Lower leg skin (tissue), 3 donors: ENCODE data around the gene GOLIM4.

Experiments used
- POLR2A ChIP-seq, 2 donors: fragments of 450-650 bp; IDR thresholded peaks; one replicate each; pipeline ENCODE4 v1.6.1; 2016 to 2017; ENCODE audit warnings: antibody characterized with exemption in 2 of 2, mild to moderate bottlenecking in 1 of 2, moderate library complexity in 1 of 2
- TF ChIP-seq, protein P1 (sequence below), 3 donors: fragments of 450-650 bp; IDR thresholded peaks; one replicate each; pipeline ENCODE4 v1.5.1; 2016; ENCODE audit warnings: antibody characterized with exemption in 3 of 3, mild to moderate bottlenecking in 3 of 3, moderate library complexity in 2 of 3

- TF ChIP-seq, protein P1, sequence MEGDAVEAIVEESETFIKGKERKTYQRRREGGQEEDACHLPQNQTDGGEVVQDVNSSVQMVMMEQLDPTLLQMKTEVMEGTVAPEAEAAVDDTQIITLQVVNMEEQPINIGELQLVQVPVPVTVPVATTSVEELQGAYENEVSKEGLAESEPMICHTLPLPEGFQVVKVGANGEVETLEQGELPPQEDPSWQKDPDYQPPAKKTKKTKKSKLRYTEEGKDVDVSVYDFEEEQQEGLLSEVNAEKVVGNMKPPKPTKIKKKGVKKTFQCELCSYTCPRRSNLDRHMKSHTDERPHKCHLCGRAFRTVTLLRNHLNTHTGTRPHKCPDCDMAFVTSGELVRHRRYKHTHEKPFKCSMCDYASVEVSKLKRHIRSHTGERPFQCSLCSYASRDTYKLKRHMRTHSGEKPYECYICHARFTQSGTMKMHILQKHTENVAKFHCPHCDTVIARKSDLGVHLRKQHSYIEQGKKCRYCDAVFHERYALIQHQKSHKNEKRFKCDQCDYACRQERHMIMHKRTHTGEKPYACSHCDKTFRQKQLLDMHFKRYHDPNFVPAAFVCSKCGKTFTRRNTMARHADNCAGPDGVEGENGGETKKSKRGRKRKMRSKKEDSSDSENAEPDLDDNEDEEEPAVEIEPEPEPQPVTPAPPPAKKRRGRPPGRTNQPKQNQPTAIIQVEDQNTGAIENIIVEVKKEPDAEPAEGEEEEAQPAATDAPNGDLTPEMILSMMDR (IDR thresholded peaks at IDR 0.05), result no peak
- TF ChIP-seq POLR2A (IDR thresholded peaks at IDR 0.05), result no peak
These were observed 61.4 kb downstream of the GOLIM4 start for GRCh38 chr3:168034152-168034928.
